GM21381 (cell line): ENCODE results near the gene NDFIP2.

ENCODE experiments used
- ATAC-seq: cut with Tn5 transposase; IDR thresholded peaks from one replicate; pipeline ENCODE4 v1.9.1; 2021; ENCODE audit warnings: mild to moderate bottlenecking, moderate library complexity; ENCODE audit not compliant: unreplicated experiment

The NDFIP2 gene

DNA sequence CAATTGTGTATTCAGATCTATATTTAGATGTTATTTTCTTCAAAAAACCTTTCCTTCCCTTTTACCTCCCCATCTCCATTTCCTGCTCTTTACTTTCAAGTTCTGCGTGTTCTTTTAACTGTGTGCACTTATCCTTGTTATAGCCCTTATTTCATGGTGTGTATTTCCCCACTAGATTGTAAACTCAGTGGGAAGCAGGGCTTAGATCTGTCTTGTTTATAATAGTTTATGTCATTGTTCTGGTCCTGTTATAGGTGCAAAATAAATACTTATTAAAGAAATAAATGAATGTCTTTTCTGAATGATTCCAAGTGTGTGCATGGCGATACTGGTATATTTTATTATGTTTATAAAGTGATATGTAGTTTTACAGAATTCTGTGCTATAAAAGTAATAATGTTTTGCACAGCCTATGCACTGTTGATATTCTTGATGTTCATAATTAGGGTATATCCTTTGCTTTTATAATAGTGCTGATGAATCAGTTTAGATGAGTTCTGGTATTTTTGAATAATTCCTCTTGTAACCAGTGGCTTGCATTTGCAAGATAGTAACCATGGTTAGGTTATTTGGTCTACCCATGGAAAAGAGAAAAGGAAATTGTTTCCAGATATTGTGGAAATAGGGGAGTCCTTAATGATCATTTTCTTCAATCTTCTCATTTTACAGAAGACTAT lies 12.1 kb downstream of the NDFIP2 start:
- no peak for ATAC-seq

DNA sequence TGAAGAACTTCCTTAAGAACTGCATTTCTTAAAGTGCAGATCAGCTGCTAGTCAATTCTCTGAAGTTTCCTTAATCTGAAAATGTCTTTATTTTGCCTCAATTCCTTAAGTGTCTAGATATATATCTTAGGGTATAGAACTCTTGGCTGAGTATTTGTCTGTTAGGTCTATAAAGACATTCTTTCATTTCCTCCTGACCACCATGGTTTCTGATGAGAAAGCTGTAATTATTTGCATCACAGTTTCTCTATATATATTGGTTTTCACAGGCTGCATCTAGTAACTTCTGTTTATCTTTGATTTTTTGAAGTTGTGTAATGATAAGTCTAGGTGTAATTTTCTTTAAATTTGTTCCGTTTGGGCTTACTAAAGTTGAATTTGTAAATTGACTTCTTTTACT lies 15.2 kb downstream of the NDFIP2 start:
- ATAC-seq: no peak

DNA sequence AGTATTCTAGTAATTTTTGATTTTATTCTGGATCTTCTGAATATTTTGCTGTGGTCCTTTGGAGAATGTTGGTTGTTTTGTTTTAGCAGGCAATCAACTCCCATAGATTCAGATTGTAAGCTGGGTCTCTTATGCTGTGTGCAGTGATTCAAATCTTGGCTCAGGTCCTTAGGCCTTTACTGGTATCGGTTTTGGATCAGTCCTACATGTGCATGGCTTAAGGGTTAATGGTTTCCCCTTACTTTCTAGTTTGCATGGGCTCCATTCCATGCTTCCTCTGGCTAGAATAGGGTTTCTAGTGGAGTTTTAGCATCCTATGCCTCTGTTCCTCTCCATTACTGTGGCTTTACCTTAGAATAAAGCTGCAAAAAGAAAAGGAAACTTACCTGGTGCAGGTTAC lies 16.1 kb downstream of the NDFIP2 start:
- no peak for ATAC-seq

DNA sequence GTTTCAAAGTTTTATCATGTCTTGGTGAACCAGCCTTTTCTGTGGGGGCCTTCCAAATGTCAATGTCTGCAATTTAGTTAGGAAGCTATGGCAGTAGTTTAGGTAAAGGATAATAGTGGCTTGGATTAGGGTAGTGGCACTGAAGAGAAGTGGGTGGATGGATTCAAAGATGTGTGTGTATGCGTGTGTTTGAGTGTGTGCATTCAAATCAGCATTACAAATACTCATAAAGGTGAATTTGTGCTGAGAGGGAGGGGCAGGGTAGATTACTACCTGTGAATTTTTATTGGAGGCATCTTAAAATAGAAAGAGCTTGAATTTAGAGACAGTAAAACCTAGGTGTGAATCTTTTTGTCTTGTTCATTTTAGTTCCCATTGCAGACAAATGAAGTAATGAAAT lies 16.9 kb downstream of the NDFIP2 start:
- ATAC-seq: no peak

DNA sequence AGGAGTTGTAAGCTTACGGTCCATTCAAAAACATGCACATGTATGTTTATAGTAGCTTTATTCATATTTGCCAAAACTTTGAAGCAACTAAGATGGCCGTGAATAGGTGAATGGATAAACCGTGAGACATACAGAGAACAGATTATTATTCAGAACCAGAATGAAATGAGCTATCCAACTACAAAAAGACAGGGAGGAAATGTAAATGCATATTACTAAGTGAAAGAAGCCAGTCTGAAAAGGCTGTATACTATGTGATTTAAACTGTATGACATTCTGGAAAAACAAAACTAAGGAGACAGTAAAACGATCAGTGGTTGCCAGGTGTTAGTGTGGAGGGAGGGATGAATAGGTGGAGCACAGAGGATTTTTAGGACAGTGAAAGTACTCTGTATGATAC lies 19.9 kb downstream of the NDFIP2 start:
- ATAC-seq: no peak

DNA sequence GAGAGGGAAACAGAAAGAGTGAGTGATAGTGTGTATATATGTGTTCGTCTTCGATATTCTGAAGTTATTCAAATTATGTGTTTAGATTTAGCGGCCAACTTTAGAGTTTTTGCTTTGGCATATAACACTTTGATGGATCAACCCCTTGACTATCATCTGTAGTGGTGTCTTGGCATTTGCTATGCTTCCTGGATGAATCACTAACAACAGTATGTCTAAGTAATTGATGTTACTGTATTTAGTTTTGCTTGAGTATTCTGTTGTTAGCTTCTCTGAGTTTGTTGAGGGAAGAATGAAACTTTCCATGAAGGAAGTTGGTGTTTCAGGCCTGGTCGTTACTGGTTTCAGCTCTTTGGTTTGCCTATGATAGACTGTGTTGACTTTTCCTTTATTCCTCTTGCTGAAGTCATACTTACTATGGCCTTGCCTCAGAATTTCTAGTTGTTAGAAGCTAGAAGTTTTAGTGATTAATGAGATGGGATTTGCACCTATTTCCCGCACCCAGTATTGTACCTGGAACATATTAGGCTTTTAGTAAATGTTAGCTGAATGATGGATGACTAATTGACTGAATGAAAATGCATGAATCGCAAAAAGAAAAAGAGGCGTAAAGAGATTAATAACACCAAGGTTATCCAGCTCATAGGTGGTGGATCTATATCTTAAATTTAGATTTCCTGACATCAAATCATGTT lies 20.7 kb downstream of the NDFIP2 start:
- ATAC-seq: no peak

DNA sequence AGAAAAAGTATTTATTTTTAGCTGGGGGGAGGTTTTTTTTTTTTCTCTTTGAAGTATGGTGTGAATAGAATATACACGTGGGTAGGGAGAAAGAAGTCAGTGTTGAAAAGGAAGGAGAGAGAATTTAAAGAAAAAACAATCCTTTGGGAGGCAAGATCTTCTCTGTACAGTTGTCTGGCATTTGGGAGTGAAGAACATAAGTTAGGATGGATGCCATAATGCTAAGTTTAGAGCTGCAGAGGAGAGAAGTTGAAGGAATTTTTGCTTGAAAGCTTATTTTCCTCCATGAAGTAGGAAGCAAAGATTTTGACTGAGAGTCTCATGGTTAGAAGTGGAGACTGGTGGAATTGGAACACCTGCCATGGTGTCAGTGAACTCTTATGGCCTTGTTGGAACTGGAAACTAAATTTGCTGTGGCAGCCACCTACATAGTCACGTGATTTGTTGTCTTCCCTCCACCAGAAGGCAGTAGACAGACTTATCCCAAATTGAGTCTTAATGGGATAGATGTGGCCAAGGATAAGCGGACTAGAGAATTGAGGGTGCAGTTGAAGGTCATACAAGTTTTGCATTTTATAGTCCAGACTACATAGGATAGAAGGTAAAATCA lies 22.0 kb downstream of the NDFIP2 start:
- ATAC-seq: no peak

DNA sequence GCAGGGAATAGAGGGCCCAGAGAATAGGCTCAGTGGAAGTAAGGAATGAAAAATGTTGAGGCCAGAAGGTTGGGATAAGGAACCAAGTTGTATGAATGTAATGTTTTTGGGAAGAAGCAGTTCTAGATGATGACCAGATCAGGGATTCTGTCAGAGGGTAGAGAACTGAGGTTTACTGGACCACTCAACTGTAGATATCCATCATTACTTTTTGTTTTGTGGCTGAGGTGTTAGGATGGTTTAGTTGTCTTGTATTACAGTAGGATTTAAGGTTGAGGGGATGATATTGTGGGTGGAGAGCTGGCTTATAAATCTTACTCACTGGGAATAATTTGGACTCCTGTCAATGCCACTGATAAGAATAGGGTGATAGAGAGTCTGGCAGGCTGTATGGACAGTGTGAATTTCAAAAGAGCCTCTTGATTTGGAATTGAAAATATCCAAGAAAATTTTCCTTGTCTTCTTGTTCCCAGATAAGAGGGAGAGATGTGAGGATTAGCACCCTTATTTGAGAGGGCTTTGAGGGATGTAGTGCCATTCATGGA lies 22.6 kb downstream of the NDFIP2 start:
- no peak for ATAC-seq

DNA sequence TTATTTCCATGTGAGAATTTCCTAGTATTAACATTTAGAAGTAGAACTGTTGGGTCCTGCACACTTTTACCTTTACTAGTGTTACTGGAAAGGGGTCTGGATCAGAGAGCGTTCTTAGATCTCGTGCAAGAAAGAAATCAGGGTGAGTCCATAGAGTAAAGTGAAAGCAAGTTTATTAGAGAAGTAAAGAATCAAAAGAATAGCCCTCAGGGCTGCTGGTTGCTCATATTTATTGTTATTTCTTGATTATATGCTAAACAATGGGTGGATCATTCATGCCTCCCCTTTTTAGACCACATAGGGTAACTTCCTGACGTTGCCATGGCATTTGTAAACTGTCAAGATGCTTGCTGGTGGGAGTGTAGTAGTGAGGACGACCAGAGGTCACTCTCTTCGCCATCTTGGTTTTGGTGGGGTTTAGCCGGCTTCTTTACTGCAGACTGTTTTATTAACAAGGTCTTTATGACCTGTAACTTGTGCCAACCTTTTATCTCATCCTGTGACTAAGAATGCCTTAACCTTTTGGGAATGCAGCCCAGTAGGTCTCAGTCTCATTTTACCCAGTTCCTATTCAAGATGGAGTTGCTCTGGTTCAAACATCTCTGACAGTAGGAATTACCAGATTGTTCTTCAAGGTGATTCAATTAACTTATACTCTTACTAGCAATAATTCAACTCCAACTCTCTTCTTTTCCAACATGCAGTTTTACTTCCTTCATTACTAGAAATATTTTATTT lies 27.4 kb downstream of the NDFIP2 start:
- ATAC-seq: no peak

DNA sequence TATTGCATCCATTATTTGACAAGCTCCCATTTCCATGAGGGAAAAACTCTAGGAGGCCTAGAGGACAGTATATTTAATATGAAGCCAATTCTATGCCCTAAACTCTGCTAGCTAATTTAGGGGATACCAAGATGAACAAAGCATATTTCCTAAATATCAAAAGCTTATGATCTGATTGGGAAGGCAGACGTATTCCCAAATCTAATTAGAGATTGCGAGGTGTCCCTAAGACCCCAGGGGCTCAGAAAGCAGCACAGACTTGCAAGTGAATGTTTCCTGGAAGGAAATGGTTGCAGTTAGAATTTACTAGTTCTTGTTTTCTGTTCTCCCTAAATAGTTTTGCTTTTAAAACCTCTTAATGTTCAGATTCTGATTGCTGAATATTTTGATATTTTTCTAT lies 30.7 kb downstream of the NDFIP2 start:
- ATAC-seq: no peak

DNA sequence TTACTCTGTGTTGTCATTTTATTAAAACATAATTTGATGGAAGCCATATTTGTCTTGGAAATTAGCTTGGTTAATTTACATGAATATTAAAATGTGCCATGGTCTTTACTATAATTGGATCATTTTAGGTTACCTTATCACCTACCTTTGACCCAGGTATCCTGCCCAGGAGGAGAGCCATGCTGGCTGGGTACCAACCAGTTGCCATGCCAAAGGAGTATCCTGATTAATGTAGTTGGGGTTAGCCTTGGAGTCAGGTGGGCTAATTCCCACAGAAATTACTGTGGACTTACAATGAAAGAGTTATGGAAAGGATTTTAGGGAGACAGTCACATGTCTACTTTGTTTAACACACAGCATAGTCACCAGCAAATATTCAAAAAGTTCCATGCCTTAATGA lies 32.0 kb downstream of the NDFIP2 start:
- no peak for ATAC-seq

DNA sequence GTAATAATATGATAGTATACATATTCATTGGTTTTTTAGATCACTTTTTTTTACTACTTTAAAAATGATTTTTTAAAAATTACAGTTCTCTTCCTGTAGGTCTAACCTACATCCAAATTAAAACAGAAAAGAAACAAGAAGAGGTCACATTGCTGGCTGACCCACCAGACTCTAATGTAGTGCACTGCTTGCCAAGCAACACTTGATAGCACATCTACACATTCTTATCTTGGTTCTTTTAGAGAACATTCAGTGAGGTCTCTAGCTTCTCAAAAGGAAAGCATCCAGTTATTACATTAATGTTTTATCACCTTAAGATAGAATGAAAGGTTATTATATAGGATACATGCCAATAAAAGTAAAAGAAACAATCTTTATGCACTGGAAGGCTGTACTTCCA lies 35.6 kb downstream of the NDFIP2 start:
- no peak for ATAC-seq

DNA sequence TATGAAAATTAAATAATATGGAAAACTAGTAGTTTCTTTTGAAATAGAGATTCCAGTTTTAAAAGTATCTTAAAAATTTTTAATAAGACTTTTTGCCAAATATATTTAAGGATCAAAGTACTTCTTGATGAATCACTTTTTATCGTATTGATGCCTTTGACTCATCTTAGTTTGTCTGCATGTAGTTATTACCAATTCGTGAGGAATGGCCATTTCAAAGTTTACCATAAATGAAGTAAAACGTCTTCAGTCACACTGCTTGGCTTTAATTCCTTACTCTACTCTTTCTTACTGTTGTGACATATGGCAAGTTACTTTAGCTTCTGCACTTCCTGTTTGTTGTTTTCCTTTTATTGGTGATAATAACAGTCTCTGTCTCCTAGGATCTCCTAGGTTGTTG lies 38.3 kb downstream of the NDFIP2 start:
- no peak for ATAC-seq

DNA sequence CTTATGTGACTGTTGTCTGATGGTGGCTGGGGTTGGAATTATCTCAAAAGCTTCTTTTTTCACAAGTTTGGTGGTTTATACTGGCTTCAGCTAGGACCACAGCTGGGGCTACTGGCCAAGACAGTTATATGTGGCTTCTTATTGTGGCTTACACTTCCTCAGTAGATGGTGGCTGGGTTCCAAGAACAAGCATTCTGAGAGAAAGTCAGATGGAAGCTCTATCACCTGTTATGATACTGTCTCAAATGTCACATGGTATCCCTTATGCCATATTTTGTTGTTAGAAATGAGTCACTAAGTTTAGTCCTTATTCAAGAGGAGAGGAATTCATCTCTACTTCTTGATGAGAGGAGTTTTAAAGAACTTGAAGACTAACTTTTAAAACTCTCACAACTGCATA lies 41.6 kb downstream of the NDFIP2 start:
- ATAC-seq: peak; percentile 99

DNA sequence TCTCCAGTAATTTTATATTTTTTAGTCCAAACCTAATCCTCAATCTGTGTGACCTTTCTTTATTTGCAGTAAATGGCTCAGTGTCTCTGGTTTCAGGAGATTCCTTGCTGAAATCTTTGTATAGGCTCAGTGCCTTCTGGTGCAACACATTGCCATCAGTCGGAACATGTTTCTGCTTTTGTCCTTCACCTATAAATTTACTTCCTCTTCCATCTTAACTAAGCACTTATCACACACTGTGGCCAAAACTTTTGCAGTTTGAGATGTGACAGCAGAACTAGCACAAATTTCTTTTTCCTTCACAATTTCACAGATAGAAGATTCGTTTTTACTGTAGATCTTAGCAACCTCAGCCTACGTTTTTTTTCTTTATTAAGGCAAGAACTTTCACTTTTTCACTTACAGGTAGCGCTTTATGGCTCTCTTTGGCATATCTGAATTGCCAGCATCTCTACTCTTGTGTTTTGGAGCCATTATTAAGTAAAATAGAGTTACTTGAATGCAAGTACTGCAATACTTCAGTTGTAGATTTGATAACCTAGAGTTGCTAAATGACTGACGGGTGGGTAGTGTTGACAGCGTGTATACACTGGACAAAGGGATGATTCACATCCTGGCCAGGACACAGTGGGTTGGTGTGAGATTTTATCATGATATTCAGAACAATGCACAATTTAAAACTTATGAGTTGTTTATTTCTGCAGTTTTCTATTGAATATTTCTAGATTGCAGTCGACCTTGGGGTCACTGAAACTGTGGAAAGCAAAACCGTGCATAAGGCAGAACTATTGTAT lies 44.3 kb downstream of the NDFIP2 start:
- ATAC-seq: no peak

DNA sequence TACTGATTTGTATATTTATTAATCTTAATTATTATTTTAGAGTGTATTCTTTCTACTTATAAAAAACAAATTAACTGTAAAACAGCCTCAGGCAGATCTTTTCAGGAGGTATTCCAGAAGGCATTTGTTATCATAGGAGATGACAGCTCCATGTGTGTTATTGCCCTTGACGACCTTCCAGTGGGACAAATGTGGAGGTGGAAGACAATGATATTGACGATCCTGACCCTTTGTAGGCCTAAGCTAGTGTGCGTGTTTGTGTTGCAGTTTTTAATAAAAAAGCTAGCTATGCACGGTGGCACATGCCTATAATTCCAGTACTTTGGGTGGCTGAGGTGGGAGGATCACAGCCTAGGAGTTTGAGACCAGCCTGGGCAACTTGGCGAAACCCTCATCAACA lies 46.7 kb downstream of the NDFIP2 start:
- ATAC-seq: no peak

DNA sequence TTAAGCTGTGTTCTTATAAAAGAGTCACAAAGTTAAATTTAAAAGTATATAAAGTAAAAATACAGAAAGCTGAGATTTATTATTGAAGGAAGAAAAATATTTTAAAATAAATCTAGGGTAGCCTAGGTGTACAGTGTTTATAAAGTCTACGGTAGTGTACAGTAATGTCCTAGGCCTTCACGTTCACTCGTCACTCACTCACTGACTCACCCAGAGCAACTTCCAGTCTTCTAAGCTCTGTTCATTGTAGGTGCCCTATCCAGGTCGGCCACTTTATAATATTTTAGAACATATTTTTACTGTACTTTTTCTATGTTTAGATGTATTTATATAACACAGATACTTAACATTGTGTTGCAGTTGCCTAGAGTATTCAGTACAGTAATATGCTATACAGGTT lies 47.4 kb downstream of the NDFIP2 start:
- no peak for ATAC-seq

DNA sequence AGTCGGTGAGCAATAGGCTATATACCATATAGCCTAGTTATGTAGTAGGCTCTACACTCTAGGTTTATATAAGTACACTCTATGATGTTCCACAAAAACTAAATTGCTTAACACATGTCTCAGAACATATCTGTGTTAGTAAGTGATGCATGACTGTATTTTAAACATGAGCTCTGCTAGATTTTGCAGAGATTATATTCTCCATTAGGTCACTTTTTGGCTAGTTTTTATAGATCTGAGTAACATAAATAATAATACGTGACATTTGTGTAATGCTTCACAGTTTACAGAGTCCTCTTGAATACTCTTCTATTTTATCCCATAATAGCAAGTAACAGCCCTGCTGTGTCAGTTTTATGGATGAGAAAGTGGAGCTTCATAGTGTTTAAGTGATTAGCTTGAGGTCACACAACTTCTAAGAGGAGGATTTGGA lies 47.8 kb downstream of the NDFIP2 start:
- ATAC-seq: no peak

DNA sequence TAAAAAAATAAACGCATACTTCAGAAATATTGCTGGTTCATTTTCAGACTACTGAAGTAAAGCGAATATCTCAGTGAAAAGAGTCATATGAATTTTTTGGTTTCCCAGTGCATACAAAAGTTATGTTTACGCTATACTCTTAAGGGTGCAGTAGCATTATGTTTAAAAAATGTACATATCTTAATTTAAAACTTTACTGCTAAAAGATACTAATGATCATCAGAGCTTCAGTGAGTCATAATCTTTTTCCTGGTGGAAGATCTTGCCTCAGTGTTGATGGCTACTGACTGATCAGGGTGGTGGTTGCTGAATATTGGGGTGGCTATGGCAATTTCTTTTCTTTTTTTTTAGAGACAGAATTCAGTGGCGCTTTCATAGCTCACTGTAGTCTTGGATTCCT lies 48.9 kb downstream of the NDFIP2 start:
- no peak for ATAC-seq

DNA sequence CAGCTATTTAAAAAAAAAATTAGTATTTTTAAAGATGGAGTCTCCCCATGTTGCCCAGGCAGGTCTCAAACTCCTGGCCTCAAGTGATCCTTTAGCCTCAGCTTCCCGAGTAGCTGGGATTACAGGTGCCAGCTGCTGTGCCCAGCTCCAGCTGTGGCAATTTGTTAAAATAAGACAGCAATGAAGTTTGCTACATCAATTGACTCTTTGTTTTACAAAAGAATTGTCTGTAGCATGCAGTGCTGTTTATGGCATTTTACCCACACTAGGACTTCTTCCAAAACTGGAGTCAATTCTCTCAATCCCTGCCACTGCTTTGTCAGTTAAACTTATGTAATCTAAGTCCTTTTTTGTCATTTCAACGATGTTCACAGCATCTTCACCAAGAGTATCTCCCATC lies 49.3 kb downstream of the NDFIP2 start:
- no peak for ATAC-seq
